Measurements from ENCODE around the gene TRIM31. TPM values are rescaled to one million over a fixed set of nuclear protein-coding genes. Genes with fewer than 3 reads are reported as not detected.

Gene TRIM31
- polyA plus RNA-seq, 1 donor (not counting 4 experiments of a cell fraction or from before 2014, with no cell fraction given), result not detected

DNA sequence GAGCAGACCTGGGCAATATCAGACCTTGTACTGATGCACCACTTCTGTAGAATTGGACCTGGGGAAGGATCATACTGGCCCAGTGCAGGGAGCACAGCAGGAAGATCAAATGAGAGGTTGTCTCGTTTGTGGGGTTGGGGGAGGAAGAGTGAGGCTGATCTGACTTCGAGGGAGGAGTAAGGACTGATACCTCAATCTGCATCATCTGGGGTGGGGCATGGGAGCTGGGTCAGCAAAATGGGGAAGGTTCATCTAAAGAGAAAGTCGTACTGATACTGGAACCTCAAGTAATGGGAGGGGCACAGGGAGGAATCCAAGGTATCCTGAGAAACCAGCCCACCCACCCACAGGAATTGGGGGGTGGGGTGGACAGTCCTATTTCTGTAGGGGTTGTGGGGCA is 41.0 kb downstream of the TRIM31 start:
- FAIRE-seq (no peak), DNase-seq (ENCODE audit: low read depth, low spot score) (no peak)
- Histone ChIP-seq H3K79me2 (ENCODE audit: control insufficient read depth, insufficient read depth, low read length) (peaks cover 18% of the 10 kb centered on the region), H3K36me3 (ENCODE audit: control insufficient read depth in 2 of 2, extremely low read depth in 1 of 2, insufficient read depth in 2 of 2, low read length in 2 of 2) (peaks cover 6 to 7% of the 10 kb centered on the region in 2 experiments), H3K4me2 (ENCODE audit: control insufficient read depth, extremely low read depth, insufficient read depth, low read depth, low read length) (no peak overlapping the region), H4K20me1 (ENCODE audit: control insufficient read depth, extremely low read depth, insufficient read depth, low read length) (no peaks in the 10 kb centered on the region), H3K27me3 (ENCODE audit: control insufficient read depth, extremely low read depth, insufficient read depth, low read length) (peaks cover 4% of the 10 kb centered on the region), H3K4me1 (ENCODE audit: control insufficient read depth, extremely low read depth, insufficient read depth, low read length) (peaks cover 27% of the 10 kb centered on the region), H3K27ac (ENCODE audit: control insufficient read depth, insufficient read depth, low read length) (no peak overlapping the region), H3K9ac (ENCODE audit: control insufficient read depth, extremely low read depth, insufficient read depth, low read length) (no peak overlapping the region), H3K9me3 (ENCODE audit: control insufficient read depth, low read depth, low read length) (no peaks in the 10 kb centered on the region), H2AFZ (ENCODE audit: control insufficient read depth, low read length) (no peak overlapping the region), H3K9me1 (ENCODE audit: control insufficient read depth, extremely low read depth, insufficient read depth, low read length) (no peaks in the 10 kb centered on the region), H3K4me3 (ENCODE audit: control insufficient read depth in 2 of 3, extremely low read depth in 1 of 3, insufficient read depth in 2 of 3, low read depth in 1 of 3, low read length in 3 of 3) (no peak overlapping the region)
- dilution Hi-C loops (cut with MboI; ENCODE audit: extremely low pct_ligation_motif_present, low sequenced_read_pairs), result loop anchor here (10.0 kb wide), 1 partner anchor 63 kb away; the partner anchor contains the start of gene TRIM40
- no peak for TF ChIP-seq EZH2 (IDR thresholded peaks at IDR 0.05; ENCODE audit: low read length)
- TF ChIP-seq, protein P1, sequence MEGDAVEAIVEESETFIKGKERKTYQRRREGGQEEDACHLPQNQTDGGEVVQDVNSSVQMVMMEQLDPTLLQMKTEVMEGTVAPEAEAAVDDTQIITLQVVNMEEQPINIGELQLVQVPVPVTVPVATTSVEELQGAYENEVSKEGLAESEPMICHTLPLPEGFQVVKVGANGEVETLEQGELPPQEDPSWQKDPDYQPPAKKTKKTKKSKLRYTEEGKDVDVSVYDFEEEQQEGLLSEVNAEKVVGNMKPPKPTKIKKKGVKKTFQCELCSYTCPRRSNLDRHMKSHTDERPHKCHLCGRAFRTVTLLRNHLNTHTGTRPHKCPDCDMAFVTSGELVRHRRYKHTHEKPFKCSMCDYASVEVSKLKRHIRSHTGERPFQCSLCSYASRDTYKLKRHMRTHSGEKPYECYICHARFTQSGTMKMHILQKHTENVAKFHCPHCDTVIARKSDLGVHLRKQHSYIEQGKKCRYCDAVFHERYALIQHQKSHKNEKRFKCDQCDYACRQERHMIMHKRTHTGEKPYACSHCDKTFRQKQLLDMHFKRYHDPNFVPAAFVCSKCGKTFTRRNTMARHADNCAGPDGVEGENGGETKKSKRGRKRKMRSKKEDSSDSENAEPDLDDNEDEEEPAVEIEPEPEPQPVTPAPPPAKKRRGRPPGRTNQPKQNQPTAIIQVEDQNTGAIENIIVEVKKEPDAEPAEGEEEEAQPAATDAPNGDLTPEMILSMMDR (optimal IDR thresholded peaks at IDR 0.05 in 1 of 3, IDR thresholded peaks at IDR 0.05 in 1 of 3, conservative IDR thresholded peaks at IDR 0.05 in 1 of 3; ENCODE audit: extremely low read depth in 1 of 3, insufficient read depth in 2 of 3, low read length in 3 of 3), result no peak

DNA sequence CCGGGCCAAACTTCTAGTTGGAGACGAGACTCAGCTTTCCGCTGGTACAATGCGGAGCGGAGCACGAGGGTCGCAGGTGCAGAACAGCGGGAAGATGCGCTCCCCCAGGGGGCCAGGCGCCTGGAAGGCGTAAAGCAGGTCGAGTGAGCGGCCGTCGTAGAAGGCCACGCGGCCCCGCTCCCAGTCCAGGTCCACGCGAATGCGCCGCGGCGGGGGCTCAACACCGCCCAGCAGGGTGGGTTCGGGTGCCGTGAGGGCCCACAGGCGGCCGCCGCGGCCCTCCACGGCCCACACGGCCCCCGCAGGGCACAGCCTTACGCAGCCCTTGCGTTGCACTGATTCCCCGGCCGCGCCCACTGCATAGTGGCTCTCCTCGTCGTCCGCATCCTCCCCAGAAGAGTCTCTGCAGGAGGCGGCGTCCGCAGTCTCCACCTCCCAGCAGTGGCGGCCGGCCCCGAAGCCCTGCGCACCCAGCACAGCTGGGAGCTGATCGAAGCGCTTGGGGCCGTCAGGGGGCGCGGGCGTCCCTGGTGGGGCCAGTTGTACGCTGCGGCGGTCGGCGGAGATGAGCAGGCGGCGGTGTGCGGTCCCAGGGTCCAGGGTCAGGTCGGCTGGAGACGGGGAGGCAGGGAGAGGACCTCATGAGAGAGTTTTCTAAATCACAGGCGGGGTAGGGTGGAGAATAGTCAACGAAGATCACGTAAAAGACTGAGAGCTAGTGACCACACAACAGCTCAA is 41.6 kb downstream of the TRIM31 start:
- no peak for DNase-seq (ENCODE audit: low read depth, low spot score)
- Histone ChIP-seq H3K9ac (ENCODE audit: control insufficient read depth, extremely low read depth, insufficient read depth, low read length) (no peak overlapping the region), H3K79me2 (ENCODE audit: control insufficient read depth, insufficient read depth, low read length) (peaks cover 18% of the 10 kb centered on the region), H3K9me1 (ENCODE audit: control insufficient read depth, extremely low read depth, insufficient read depth, low read length) (no peaks in the 10 kb centered on the region), H3K27me3 (ENCODE audit: control insufficient read depth, extremely low read depth, insufficient read depth, low read length) (peaks cover 4% of the 10 kb centered on the region), H4K20me1 (ENCODE audit: control insufficient read depth, extremely low read depth, insufficient read depth, low read length) (no peaks in the 10 kb centered on the region), H3K27ac (ENCODE audit: control insufficient read depth, insufficient read depth, low read length) (no peak overlapping the region), H3K4me3 (ENCODE audit: control insufficient read depth in 2 of 3, extremely low read depth in 1 of 3, insufficient read depth in 2 of 3, low read depth in 1 of 3, low read length in 3 of 3) (no peak overlapping the region), H2AFZ (ENCODE audit: control insufficient read depth, low read length) (no peak overlapping the region), H3K36me3 (ENCODE audit: control insufficient read depth in 2 of 2, extremely low read depth in 1 of 2, insufficient read depth in 2 of 2, low read length in 2 of 2) (peaks cover 6 to 7% of the 10 kb centered on the region in 2 experiments), H3K4me2 (ENCODE audit: control insufficient read depth, extremely low read depth, insufficient read depth, low read depth, low read length) (no peak overlapping the region), H3K9me3 (ENCODE audit: control insufficient read depth, low read depth, low read length) (no peaks in the 10 kb centered on the region), H3K4me1 (ENCODE audit: control insufficient read depth, extremely low read depth, insufficient read depth, low read length) (peaks cover 24% of the 10 kb centered on the region)
- dilution Hi-C loops (cut with MboI; ENCODE audit: extremely low pct_ligation_motif_present, low sequenced_read_pairs), result loop anchor here (10.0 kb wide), 1 partner anchor 64 kb away; the partner anchor contains the start of gene TRIM40
- no peak for FAIRE-seq
- TF ChIP-seq, protein P1 (optimal IDR thresholded peaks at IDR 0.05 in 1 of 3, IDR thresholded peaks at IDR 0.05 in 1 of 3, conservative IDR thresholded peaks at IDR 0.05 in 1 of 3; ENCODE audit: extremely low read depth in 1 of 3, insufficient read depth in 2 of 3, low read length in 3 of 3), result no peak
- TF ChIP-seq EZH2 (IDR thresholded peaks at IDR 0.05; ENCODE audit: low read length), result no peak

Data from keratinocyte (primary cell).